ENCODE measurements around the gene PLXND1.

DNA sequence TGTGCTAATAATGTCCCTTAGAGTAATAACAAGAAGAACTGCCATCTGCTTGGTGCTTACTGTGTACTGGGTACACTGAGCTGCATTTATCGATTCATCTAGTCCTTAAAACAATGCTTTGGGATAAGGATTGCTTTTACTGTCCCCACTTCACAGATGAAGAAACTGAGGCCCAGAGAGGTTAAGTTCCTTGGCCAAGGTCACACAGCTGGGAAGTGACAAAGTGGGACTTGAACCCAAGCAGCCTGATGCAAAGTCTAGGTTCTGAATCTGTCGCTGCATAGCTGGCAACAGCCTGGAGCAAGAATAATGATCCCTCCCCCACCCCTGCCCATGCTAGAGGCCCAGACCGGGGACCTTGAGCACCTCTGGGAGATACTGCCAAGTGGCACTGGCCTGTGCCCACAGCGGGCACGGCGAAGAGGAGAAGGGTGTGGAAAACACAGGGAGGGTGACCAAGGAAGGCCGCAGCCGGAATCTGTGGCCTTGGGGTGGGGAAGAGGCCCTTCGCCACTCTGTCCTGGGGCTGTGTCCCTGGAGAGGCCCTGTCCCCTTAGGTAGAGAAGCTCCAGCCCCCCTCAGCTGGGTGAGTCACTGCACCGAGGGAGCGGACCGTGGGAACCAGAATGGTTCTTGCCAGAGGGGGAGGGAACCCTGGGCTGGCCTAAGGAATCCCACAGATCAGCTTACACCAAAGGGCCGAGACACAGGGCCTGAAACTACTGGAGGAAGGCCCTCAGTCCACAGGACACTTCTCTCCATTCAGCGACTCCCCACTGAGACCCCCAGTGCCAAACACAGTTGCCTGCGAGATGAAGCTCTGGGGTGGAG lies 3.5 kb downstream of the PLXND1 start:
- TF ChIP-seq CTCF (IDR thresholded peaks at IDR 0.05) (no peak), EZH2phosphoT487 (IDR thresholded peaks at IDR 0.05) (no peak)

All from neural progenitor cell (in vitro differentiated cells).